ENCODE measurements around the gene ANKRD26. TPM values are rescaled to one million over a fixed set of nuclear protein-coding genes. Genes with fewer than 3 reads are reported as not detected.

ANKRD26 gene
- total and polyA plus RNA-seq, 7 donors: 4.0 to 12.7 (median 8.1) TPM

GRCh38 chr10:26997610-26998009 lies 102.7 kb downstream of the ANKRD26 start:
- Histone ChIP-seq H3K27me3 (ENCODE audit: insufficient read depth in 3 of 3, low read length in 2 of 3) (no peaks in the 10 kb centered on the region), H3K4me1 (no peaks in the 10 kb centered on the region), H3K36me3 (ENCODE audit: insufficient read depth in 1 of 2, low read depth in 1 of 2) (peaks cover 6 to 14% of the 10 kb centered on the region in 2 donors), H3K4me3 (no peak overlapping the region), H3K9me3 (no peaks in the 10 kb centered on the region), H3K27ac (no peak overlapping the region)
- TF ChIP-seq, protein P1, sequence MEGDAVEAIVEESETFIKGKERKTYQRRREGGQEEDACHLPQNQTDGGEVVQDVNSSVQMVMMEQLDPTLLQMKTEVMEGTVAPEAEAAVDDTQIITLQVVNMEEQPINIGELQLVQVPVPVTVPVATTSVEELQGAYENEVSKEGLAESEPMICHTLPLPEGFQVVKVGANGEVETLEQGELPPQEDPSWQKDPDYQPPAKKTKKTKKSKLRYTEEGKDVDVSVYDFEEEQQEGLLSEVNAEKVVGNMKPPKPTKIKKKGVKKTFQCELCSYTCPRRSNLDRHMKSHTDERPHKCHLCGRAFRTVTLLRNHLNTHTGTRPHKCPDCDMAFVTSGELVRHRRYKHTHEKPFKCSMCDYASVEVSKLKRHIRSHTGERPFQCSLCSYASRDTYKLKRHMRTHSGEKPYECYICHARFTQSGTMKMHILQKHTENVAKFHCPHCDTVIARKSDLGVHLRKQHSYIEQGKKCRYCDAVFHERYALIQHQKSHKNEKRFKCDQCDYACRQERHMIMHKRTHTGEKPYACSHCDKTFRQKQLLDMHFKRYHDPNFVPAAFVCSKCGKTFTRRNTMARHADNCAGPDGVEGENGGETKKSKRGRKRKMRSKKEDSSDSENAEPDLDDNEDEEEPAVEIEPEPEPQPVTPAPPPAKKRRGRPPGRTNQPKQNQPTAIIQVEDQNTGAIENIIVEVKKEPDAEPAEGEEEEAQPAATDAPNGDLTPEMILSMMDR (IDR thresholded peaks at IDR 0.05): no peak
- WGBS, 3 donors: 92 to 96% (median 93%) methylated on average over 9 of the region's 9 CpGs
- ATAC-seq: no peak
- DNase-seq: no peak
- intact Hi-C loops (cut with DNase I): no loop called here

DNA sequence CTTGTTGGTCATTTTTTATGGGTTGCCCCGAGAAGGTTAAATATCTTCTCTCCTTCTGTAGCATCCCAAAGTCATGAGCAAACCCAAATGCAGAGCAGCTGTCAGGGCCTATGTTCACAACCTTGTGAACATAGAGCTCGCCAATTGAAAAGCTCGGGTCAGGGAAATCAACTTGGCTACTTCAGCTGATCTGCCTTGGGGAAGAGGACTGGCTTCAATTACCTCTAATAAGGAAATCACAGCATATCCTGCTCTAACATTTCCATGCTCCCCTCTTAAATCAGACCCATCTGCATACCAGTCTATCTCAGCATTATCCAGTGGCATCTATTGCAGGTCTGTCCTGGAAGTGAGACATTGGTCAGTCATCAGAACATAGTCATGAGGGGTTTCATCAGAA lies 105.6 kb downstream of the ANKRD26 start:
- TF ChIP-seq, protein P1 (IDR thresholded peaks at IDR 0.05): no peak
- intact Hi-C loops (cut with DNase I): no loop called here
- H3K4me1 ChIP-seq: no peaks in the 10 kb centered on the region
- ATAC-seq: no peak
- DNase-seq: no peak
- H3K27me3 ChIP-seq (ENCODE audit: insufficient read depth in 3 of 3, low read length in 2 of 3): no peaks in the 10 kb centered on the region
- no peak overlapping the region for H3K4me3 ChIP-seq
- no peak overlapping the region for H3K27ac ChIP-seq
- 85 to 95% (median 88%) methylated on average over 3 of the region's 3 CpGs for WGBS, 3 donors
- no peaks in the 10 kb centered on the region for H3K9me3 ChIP-seq
- H3K36me3 ChIP-seq (ENCODE audit: insufficient read depth in 1 of 2, low read depth in 1 of 2): peaks cover 0 to 6% of the 10 kb centered on the region in 2 donors

GRCh38 chr10:26987851-26988250 lies 112.4 kb downstream of the ANKRD26 start:
- H3K27me3 ChIP-seq (ENCODE audit: insufficient read depth in 3 of 3, low read length in 2 of 3): no peaks in the 10 kb centered on the region
- TF ChIP-seq, protein P1 (IDR thresholded peaks at IDR 0.05): no peak
- no peaks in the 10 kb centered on the region for H3K9me3 ChIP-seq
- ATAC-seq (no peak), DNase-seq (no peak)
- 76 to 88% (median 87%) methylated on average over 1 of the region's 1 CpG for WGBS, 3 donors
- no peaks in the 10 kb centered on the region for H3K4me1 ChIP-seq
- no peak overlapping the region for H3K27ac ChIP-seq
- no peak overlapping the region for H3K4me3 ChIP-seq
- H3K36me3 ChIP-seq (ENCODE audit: insufficient read depth in 1 of 2, low read depth in 1 of 2): no peaks in the 10 kb centered on the region
- intact Hi-C loops (cut with DNase I): no loop called here

- H3K36me3 ChIP-seq (ENCODE audit: insufficient read depth in 1 of 2, low read depth in 1 of 2): peaks cover 0 to 14% of the 10 kb centered on the region in 2 donors
- DNase-seq (no peak), ATAC-seq (no peak)
- H3K4me1 ChIP-seq: no peaks in the 10 kb centered on the region
- TF ChIP-seq, protein P1 (IDR thresholded peaks at IDR 0.05): no peak
- 81 to 90% (median 85%) methylated on average over 1 of the region's 1 CpG for WGBS, 3 donors
- H3K27ac ChIP-seq: no peak overlapping the region
- H3K9me3 ChIP-seq: no peaks in the 10 kb centered on the region
- intact Hi-C loops (cut with DNase I): no loop called here
- H3K4me3 ChIP-seq: no peak overlapping the region
- no peaks in the 10 kb centered on the region for H3K27me3 ChIP-seq (ENCODE audit: insufficient read depth in 3 of 3, low read length in 2 of 3)
These were observed 117.1 kb downstream of the ANKRD26 start for GRCh38 chr10:26983156-26983555.

DNA sequence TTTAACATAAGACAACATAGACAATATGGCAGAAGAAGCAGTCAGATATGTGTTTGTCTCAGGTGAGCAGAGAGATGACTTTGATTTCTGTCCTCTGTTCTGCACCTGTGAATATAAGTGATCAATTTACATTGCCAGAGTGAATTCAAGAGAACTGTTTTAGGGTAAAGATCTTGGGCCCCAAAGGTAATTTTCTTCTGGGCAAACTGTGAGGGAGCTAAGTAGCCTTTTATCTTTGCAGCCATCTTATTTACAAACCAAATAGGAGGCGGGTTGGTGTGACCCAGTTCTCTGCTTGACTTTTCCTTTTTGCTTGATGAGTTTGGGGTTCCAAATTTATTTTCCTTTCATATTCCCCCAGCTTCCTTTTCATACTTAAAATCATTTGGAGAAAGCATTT lies 118.2 kb downstream of the ANKRD26 start:
- Histone ChIP-seq H3K36me3 (ENCODE audit: insufficient read depth in 1 of 2, low read depth in 1 of 2) (peaks cover 0 to 14% of the 10 kb centered on the region in 2 donors), H3K4me1 (no peaks in the 10 kb centered on the region), H3K9me3 (no peaks in the 10 kb centered on the region), H3K4me3 (no peak overlapping the region), H3K27me3 (ENCODE audit: insufficient read depth in 3 of 3, low read length in 2 of 3) (no peaks in the 10 kb centered on the region), H3K27ac (no peak overlapping the region)
- intact Hi-C loops (cut with DNase I): no loop called here
- no peak for DNase-seq
- WGBS, 3 donors: 91 to 93% (median 92%) methylated on average over 1 of the region's 1 CpG
- no peak for ATAC-seq
- TF ChIP-seq, protein P1 (IDR thresholded peaks at IDR 0.05): no peak

All from psoas muscle (tissue), 8 donors.